Effector CD4-positive, alpha-beta T cell (primary cell): ENCODE data around the gene CPA2.

Experiments used
- DNase-seq: peaks from one replicate; pipeline ENCODE4 v3.0.0-alpha.2; 2020

Gene CPA2

DNA sequence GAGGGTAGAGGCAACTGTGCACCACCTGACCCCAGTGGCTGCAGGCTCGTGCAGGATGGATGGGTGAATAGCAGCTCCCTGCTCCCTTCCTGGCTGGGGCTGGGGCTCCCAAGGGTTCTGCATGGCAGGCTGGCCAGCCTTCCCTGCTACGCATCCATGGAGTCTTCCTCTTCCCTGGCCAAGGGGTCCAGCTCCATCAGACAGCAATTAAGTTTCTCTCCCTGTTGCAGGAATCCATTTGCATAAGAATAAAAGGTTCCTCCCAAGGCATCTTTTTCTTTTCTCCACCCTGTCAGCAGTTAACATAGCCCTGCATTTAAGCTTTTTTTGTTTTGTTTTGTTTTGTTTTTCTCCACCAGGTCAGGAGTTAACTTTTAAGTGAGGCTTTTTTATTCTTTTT lies 10.0 kb upstream of the CPA2 start:
- no peak for DNase-seq

DNA sequence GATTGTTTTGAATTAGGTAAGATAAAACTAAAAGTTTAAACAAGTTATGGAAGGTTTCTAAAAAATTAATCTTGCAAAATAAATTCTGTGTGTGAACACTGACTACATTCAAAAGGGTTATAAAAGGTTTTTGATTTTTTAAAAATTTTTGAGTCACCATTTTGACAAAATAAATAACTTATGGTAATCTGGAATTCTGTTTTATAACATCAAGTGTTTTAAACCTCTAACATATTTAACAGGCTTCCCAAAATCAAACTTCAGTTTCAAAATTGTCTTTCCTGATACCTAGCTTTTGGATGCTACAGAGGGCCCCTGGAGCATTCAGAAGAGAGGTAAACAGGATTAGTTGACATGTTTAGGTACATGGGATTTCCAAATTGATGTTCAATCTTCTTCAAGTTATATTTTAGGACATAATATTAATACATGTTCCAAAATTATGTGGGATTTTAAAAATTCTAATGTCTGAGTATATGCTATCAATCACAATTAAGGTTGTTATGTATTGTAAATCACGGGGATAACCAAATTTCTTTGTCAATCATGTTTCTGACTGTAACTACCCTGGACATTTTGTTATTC lies 8.1 kb upstream of the CPA2 start:
- no peak for DNase-seq

DNA sequence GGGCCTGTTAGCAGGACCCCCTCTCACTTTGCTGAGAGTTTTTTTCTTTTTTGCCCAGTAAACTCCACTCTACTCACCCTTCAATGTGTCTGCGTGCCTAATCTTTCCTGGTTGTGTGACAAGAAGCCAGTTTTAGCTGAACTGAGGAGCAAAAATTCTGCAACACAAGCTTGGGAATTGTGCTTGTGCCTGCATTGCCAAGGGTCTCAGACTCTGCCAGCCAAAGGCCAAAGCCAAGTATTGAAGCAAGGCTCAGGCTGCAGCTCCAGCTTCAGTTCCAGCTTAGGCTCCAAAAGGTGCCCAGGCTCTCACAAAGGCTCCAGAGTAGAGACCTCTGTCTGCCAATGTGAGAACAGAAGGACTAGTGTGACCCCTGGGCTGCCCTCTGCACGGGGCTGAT lies 4.2 kb upstream of the CPA2 start:
- no peak for DNase-seq

GRCh38 chr7:130263130-130263529 lies 3.5 kb upstream of the CPA2 start:
- DNase-seq: no peak

DNA sequence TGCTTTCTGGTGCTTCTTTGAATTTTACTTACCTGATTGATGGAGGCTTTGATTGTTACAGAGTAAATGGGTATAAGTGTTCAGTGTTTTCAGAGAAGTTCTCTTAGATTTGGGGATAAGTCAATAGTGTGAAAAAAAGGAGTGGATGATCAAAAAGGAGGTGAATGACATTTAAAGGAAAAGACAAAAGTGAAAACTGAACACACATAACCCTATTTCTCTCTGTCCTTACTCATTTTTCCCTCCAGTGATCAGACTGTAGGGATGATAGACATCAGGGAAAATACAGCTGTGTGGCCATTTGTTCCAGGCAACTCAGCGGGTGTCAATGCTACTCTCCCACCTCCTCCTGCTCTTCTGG lies 278 bp downstream of the CPA2 start:
- DNase-seq: no peak

- DNase-seq: no peak
Observed at GRCh38 chr7:130268463-130269317, 2.0 kb downstream of the CPA2 start.

- no peak for DNase-seq
Observed at GRCh38 chr7:130269318-130269694, 2.6 kb downstream of the CPA2 start.

GRCh38 chr7:130270947-130271800 lies 4.5 kb downstream of the CPA2 start:
- no peak for DNase-seq

GRCh38 chr7:130272381-130273080 lies 5.9 kb downstream of the CPA2 start:
- DNase-seq: no peak

- no peak for DNase-seq
Observed at GRCh38 chr7:130273081-130273932, 6.6 kb downstream of the CPA2 start.

DNA sequence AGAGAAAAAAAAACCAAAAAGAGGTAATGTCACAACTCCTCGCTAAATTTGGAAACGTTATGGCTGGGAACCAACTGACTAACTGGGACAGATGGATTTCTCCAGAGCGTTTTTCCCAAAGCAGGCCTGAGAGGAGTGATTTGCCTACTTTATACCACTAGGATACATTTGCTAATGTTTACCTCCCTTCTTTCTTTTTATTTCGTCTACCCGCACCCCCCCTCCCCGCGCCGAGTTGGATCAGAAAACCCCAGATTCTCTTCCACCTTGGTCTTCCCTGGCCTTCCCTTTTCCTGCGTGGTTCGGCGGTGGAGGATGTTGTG lies 7.2 kb downstream of the CPA2 start:
- no peak for DNase-seq

GRCh38 chr7:130274296-130274695 lies 7.6 kb downstream of the CPA2 start:
- no peak for DNase-seq

GRCh38 chr7:130274983-130275591 lies 8.4 kb downstream of the CPA2 start:
- DNase-seq: no peak

GRCh38 chr7:130275826-130276297 lies 9.2 kb downstream of the CPA2 start:
- DNase-seq: no peak

DNA sequence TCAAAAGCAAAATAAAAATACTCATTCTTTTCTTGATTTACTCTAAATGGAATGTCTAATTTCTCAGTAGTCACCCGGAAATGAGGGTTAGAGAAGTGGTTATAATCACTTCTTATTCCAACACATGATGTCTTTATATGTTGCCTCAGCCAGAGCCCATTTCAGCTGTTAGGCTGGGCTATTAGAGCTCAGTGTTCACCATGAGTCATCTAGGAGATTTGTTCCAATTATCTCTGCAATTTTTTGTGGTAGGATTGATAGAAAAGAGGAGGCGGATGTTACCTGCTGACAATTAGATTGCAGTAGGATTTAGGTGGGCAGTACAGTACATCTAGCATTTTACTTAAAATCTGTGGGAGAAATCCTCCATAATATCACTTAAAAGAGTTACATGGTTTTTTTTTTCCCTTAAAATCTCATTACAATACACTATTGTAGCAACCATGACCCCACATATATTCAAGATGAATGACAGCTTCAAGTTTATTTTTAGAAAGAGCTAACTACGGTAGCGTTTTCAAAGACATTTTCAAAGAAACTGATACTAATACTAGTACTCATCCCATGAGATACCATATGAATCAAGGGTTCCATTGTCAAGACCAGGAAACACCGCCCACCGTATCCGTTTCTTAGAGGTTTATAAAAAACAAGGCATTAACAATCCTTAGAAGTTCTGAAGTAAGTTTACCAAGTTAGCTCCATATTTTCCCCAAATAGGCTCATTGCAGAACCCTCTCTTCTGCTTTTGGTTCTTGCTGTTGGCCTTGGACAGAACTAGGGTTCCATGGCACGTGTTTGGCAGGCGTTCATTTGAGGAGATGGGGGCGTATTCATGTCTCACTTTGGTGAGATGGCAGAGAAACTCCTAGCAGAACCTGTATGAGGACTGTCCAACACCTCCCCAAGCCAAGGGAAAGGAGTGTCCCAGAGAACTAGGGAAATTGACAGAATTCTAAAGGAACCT lies 10.4 kb downstream of the CPA2 start:
- no peak for DNase-seq

- no peak for DNase-seq
Observed at GRCh38 chr7:130277763-130278643, 11.3 kb downstream of the CPA2 start.

DNA sequence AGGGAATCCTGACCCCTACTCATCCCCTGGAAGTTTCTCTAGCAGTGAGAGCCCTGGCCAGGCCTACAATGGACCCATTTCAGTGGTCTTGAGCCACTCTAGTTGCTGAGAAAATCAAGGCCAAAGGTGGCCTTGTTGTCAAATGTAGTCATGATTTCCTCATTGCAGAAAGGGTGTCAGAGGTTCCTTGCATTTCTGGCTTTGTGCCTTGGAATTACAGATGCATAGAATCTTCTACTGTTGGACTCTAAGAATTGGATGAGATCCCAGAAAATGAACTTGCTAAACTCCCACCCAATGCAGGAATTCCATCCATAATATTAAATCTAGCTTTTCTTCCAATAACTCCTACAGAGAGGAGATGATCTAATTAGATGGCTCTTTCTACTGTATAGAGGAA lies 12.2 kb downstream of the CPA2 start:
- DNase-seq: no peak

DNA sequence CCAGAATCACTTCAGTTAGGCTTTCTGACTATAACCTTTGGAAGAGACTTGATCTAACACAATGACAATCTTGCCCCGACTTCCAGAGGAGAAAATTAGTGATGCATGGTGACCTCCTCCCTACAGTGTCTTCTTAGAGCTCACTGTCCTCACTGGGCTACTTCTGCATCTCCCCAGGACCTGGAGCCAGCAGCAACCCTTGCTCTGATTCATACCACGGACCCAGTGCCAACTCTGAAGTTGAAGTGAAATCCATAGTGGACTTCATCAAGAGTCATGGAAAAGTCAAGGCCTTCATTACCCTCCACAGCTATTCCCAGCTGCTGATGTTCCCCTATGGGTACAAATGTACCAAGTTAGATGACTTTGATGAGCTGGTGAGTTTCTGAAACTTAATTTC lies 12.6 kb downstream of the CPA2 start:
- DNase-seq: no peak

GRCh38 chr7:130279906-130280305 lies 13.2 kb downstream of the CPA2 start:
- DNase-seq: no peak
